HCT116 (cell line): Measurements from ENCODE around the gene MRE11. TPM values are rescaled to one million over a fixed set of nuclear protein-coding genes. Genes with fewer than 3 reads are reported as not detected.

ENCODE experiments used
- ATAC-seq: fragments of 200-7000 bp; cut with Tn5 transposase; 2 replicates; pipeline ENCODE4 v1.9.1; 2020; ENCODE audit warnings: mild to moderate bottlenecking, moderate library complexity
- BruUV-seq: library from RNA; stranded (reverse); fragments of 400-500 nt; replicated peaks from 2 replicates; lab custom pipeline; 2021; lab: Mats Ljungman, UMichigan
- CTCF ChIA-PET: fragments of 300-600 bp; sonication (Branson Sonifier 250); formaldehyde crosslinking; loops from one replicate; lab custom pipeline; 2021; ENCODE audit warnings: antibody characterized with exemption; lab: Charles Lee
- POLR2A ChIA-PET: fragments of 300-600, 350-600 bp; sonication (Branson Sonifier 250); formaldehyde crosslinking; loops from one replicate; lab custom pipeline; 2021; ENCODE audit warnings: antibody characterized with exemption; lab: Charles Lee
- RAD21 ChIA-PET, 2 experiments: fragments of 300-600 bp; sonication (Branson Sonifier 250); formaldehyde crosslinking; loops; one replicate each; lab custom pipeline; 2023; ENCODE audit warnings: low total read pairs in 2 of 2; ENCODE audit not compliant: uncharacterized antibody in 2 of 2, unreplicated experiment in 2 of 2, low non-redundant PET in 1 of 2; lab: Charles Lee
- DNase-seq: peaks from one replicate; pipeline ENCODE4 v3.0.0-alpha.2; 2010; ENCODE audit warnings: low read depth, low spot score
- H2AFZ ChIP-seq: fragments of 200-600 bp; shearing (Covaris generic), sonication (generic); 2 replicates; pipeline ENCODE4 v1.6.1; 2017; ENCODE audit warnings: low read depth, mixed run types, mixed read lengths, antibody characterized with exemption, low read length; ENCODE audit not compliant: poor library complexity, severe bottlenecking
- H3K27ac ChIP-seq: 2 replicates; pipeline ENCODE4 v1.5.1; 2012; ENCODE audit warnings: low read depth, low read length
- H3K27me3 ChIP-seq: fragments of 200-600 bp; sonication (generic); 2 replicates; pipeline ENCODE4 v1.6.1; 2016; ENCODE audit warnings: mixed run types, low read length, mixed read lengths; ENCODE audit not compliant: insufficient read depth
- H3K36me3 ChIP-seq, 2 experiments: fragments of 200-500 bp in 1 of 2; fragments of 200-600 bp in 1 of 2; sonication (Bioruptor generic) in 1 of 2; sonication (generic) in 1 of 2; 2 replicates each; pipeline versions ENCODE4 v1.5.1 to v1.6.1; 2014 to 2016; ENCODE audit warnings: low read length in 2 of 2, inconsistent platforms in 1 of 2, mixed read lengths in 1 of 2, mixed run types in 1 of 2; ENCODE audit not compliant: insufficient read depth in 2 of 2, control insufficient read depth in 1 of 2
- H3K4me1 ChIP-seq, 2 experiments: fragments of 200-600 bp in 1 of 2; sonication (generic) in 1 of 2; 2 replicates each; pipeline versions ENCODE4 v1.5.1 to v1.6.1; 2012 to 2017; ENCODE audit warnings: low read length in 2 of 2, inconsistent platforms in 1 of 2, mild to moderate bottlenecking in 1 of 2, mixed read lengths in 1 of 2, mixed run types in 1 of 2, moderate library complexity in 1 of 2; ENCODE audit not compliant: insufficient read depth in 2 of 2, control insufficient read depth in 1 of 2
- H3K4me2 ChIP-seq: fragments of 200-600 bp; sonication (generic); 2 replicates; pipeline ENCODE4 v1.6.1; 2017; ENCODE audit warnings: mixed run types, low read length, mixed read lengths
- H3K4me3 ChIP-seq, 2 experiments: fragments of 200-600 bp in 1 of 2; sonication (generic) in 1 of 2; replicated peaks in 1 of 2; 2 replicates each; pipeline ENCODE4 v1.5.1; 2011 to 2016; ENCODE audit warnings: low read length in 2 of 2, control low read depth in 1 of 2, low read depth in 1 of 2, mild to moderate bottlenecking in 1 of 2, mixed read lengths in 1 of 2, mixed run types in 1 of 2
- H3K79me2 ChIP-seq: fragments of 200-600 bp; sonication (generic); 2 replicates; pipeline ENCODE4 v1.6.1; 2017; ENCODE audit warnings: mild to moderate bottlenecking, mixed run types, low read length, moderate library complexity, mixed read lengths; ENCODE audit not compliant: insufficient read depth
- H3K9ac ChIP-seq: fragments of 200-600 bp; sonication (generic); 2 replicates; pipeline ENCODE4 v1.6.1; 2016; ENCODE audit warnings: low read length, mixed read lengths
- H3K9me2 ChIP-seq: fragments of 200-600 bp; sonication (generic), shearing (Covaris generic); 2 replicates; pipeline ENCODE4 v1.6.1; 2017; ENCODE audit warnings: mixed run types, mild to moderate bottlenecking, moderate library complexity; ENCODE audit not compliant: insufficient read depth
- H3K9me3 ChIP-seq, 2 experiments: fragments of 200-500 bp in 1 of 2; fragments of 200-600 bp in 1 of 2; sonication (Bioruptor generic) in 1 of 2; sonication (generic) in 1 of 2; 2 replicates each; pipeline ENCODE4 v1.6.1; 2014 to 2017; ENCODE audit warnings: low read length in 2 of 2, mixed read lengths in 2 of 2, inconsistent platforms in 1 of 2, low read depth in 1 of 2, mild to moderate bottlenecking in 1 of 2, mixed run types in 1 of 2, moderate library complexity in 1 of 2; ENCODE audit not compliant: control insufficient read depth in 1 of 2, insufficient read depth in 1 of 2
- H4K20me1 ChIP-seq: fragments of 200-600 bp; sonication (generic), shearing (Covaris generic); 2 replicates; pipeline ENCODE4 v1.6.1; 2017; ENCODE audit warnings: mixed run types, mild to moderate bottlenecking, moderate library complexity; ENCODE audit not compliant: insufficient read depth
- ATF3 ChIP-seq: IDR thresholded peaks from 2 replicates; pipeline ENCODE4 v1.6.1; 2012
- EGR1 ChIP-seq: IDR thresholded peaks from 2 replicates; pipeline ENCODE4 v1.6.1; 2012; ENCODE audit warnings: low read depth
- FOSL1 ChIP-seq: IDR thresholded peaks from 2 replicates; pipeline ENCODE4 v1.6.1; 2012; ENCODE audit warnings: low read depth
- MAX ChIP-seq: IDR thresholded peaks from 2 replicates; pipeline ENCODE4 v1.6.1; 2012
- RAD21 ChIP-seq: IDR thresholded peaks from 2 replicates; pipeline ENCODE4 v1.6.1; 2012; ENCODE audit warnings: low read depth, mild to moderate bottlenecking
- TCF7L2 ChIP-seq: IDR thresholded peaks from 2 replicates; pipeline ENCODE4 v1.7.0; 2011; ENCODE audit warnings: borderline replicate concordance, inconsistent platforms; ENCODE audit not compliant: insufficient read depth, insufficient read length; ENCODE audit errors: extremely low read depth
- YY1 ChIP-seq: IDR thresholded peaks from 2 replicates; pipeline ENCODE4 v1.6.1; 2011; ENCODE audit warnings: low read length, low read depth, moderate library complexity, mild to moderate bottlenecking; ENCODE audit not compliant: insufficient replicate concordance; ENCODE audit errors: extremely low read depth
- ZBTB33 ChIP-seq: IDR thresholded peaks from 2 replicates; pipeline ENCODE4 v1.6.1; 2011; ENCODE audit warnings: mild to moderate bottlenecking, low read length, moderate library complexity; ENCODE audit not compliant: insufficient replicate concordance; ENCODE audit errors: extremely low read depth
- ZFX ChIP-seq: fragments of 450-650 bp; IDR thresholded peaks from 2 replicates; pipeline ENCODE4 v1.6.1; 2017
- ZNF274 ChIP-seq: fragments of 200-500 bp; sonication (Bioruptor generic); IDR thresholded peaks from 2 replicates; pipeline ENCODE4 v1.6.1; 2014; ENCODE audit warnings: mild to moderate bottlenecking, low read depth, low read length, inconsistent platforms
- intact Hi-C: fragments of 100-400 bp; cut with micrococcal nuclease; formaldehyde crosslinking; loops from 2 replicates; pipeline ENCODE4 v1.10.0; 2022
- total RNA-seq: library from RNA; stranded (reverse); gene quantifications from one replicate; pipeline ENCODE4 v1.2.1, GENCODE V29; 2021; ENCODE audit not compliant: unreplicated experiment

The MRE11 gene
- total RNA-seq, 1 experiment from 2014 or later: 20.6 TPM

- H3K27ac ChIP-seq: no peak overlapping the region
- ATAC-seq (no peak), DNase-seq (no peak)
- no peak overlapping the region for H2AFZ ChIP-seq
- CTCF ChIA-PET: interaction anchor here (1.8 kb wide), 1 partner anchor 12 kb away, joined by 6 read pairs; no protein-coding TSS in a partner anchor
- no peaks in the 10 kb centered on the region for H3K9me2 ChIP-seq
- BruUV-seq: no TSS peak
- H3K9me3 ChIP-seq: no peaks in the 10 kb centered on the region
- POLR2A ChIA-PET: no interaction called here
- H3K4me2 ChIP-seq: no peak overlapping the region
- no peaks in the 10 kb centered on the region for H3K36me3 ChIP-seq
- H3K4me3 ChIP-seq: no peak overlapping the region
- H4K20me1 ChIP-seq: no peaks in the 10 kb centered on the region
- H3K79me2 ChIP-seq: no peaks in the 10 kb centered on the region
- no peak overlapping the region for H3K9ac ChIP-seq
- RAD21 ChIA-PET: no interaction called here
- intact Hi-C loops: loop anchor here (10.0 kb wide), 1 partner anchor 1908 kb away; no protein-coding TSS in a partner anchor
- H3K27me3 ChIP-seq: no peaks in the 10 kb centered on the region
- no peak for TF ChIP-seq FOSL1
- no peaks in the 10 kb centered on the region for H3K4me1 ChIP-seq
Observed at GRCh38 chr11:94516725-94517124, 23.1 kb upstream of the MRE11 start.

GRCh38 chr11:94515398-94515797 lies 21.8 kb upstream of the MRE11 start:
- CTCF ChIA-PET: interaction anchor here (0.9 kb wide), 1 partner anchor 10 kb away, joined by 5 read pairs; no protein-coding TSS in a partner anchor
- TF ChIP-seq ZBTB33 (no peak), EGR1 (no peak), ZNF274 (no peak), MAX (no peak), TCF7L2 (no peak), YY1 (no peak), ATF3 (no peak), RAD21 (no peak), ZFX (no peak)
- Histone ChIP-seq H3K27me3 (no peaks in the 10 kb centered on the region), H3K9me3 (no peaks in the 10 kb centered on the region), H3K36me3 (no peaks in the 10 kb centered on the region), H3K4me3 (no peak overlapping the region), H2AFZ (no peak overlapping the region), H3K4me1 (no peaks in the 10 kb centered on the region), H3K4me2 (no peak overlapping the region), H3K79me2 (no peaks in the 10 kb centered on the region), H3K9me2 (no peaks in the 10 kb centered on the region), H3K9ac (no peak overlapping the region), H4K20me1 (no peaks in the 10 kb centered on the region), H3K27ac (no peak overlapping the region)
- DNase-seq (no peak), ATAC-seq (no peak)
- intact Hi-C loops: loop anchor here (10.0 kb wide), 1 partner anchor 1909 kb away; no protein-coding TSS in a partner anchor
- POLR2A ChIA-PET: no interaction called here
- RAD21 ChIA-PET: no interaction called here
- BruUV-seq: no TSS peak
